ENCODE results near the gene SULT2A1.
A peak's percentile ranks its signal among the peaks of the same experiment; 100 is the strongest.
"Not testable (repeated sequence)": the region's sequence is repeated elsewhere in the genome, so short reads cannot be mapped to it uniquely, and the experiment has no call there.

GRCh38 chr19:47909350-47909749 is 23.2 kb upstream of the SULT2A1 start:
- peak; percentile 25 for TF ChIP-seq CTCF (conservative IDR thresholded peaks at IDR 0.05)
- TF ChIP-seq ZFX (IDR thresholded peaks at IDR 0.05) = not testable (repeated sequence)
